Smooth muscle cell (in vitro differentiated cells): ENCODE results near the gene NUB1. TPM values are rescaled to one million over a fixed set of nuclear protein-coding genes. Genes with fewer than 3 reads are reported as not detected.

Source experiments
- DNase-seq: peaks from one replicate; lab custom pipeline; 2025; ENCODE audit not compliant: unreplicated experiment; lab: John Stamatoyannopoulos, UW
- H2AFZ ChIP-seq: fragments of 200-600 bp; sonication (generic); 2 replicates; pipeline ENCODE4 v1.6.0; 2016; ENCODE audit warnings: antibody characterized with exemption, low read depth, mild to moderate bottlenecking
- H3F3A ChIP-seq: fragments of 200-600 bp; sonication (generic); 2 replicates; pipeline ENCODE4 v1.6.0; 2017; ENCODE audit warnings: antibody characterized with exemption, low read depth
- H3K27ac ChIP-seq: fragments of 200-600 bp; sonication (generic); 2 replicates; pipeline ENCODE4 v1.5.1; 2016; ENCODE audit warnings: low read depth, mild to moderate bottlenecking
- H3K27me3 ChIP-seq: fragments of 200-600 bp; sonication (generic); 2 replicates; pipeline ENCODE4 v1.6.1; 2016; ENCODE audit warnings: low read depth, mild to moderate bottlenecking
- H3K36me3 ChIP-seq: fragments of 200-600 bp; sonication (generic); 2 replicates; pipeline ENCODE4 v1.5.1; 2016; ENCODE audit warnings: low read depth
- H3K4me1 ChIP-seq: fragments of 200-600 bp; sonication (generic); 2 replicates; pipeline ENCODE4 v1.5.1; 2016; ENCODE audit warnings: low read depth
- H3K4me2 ChIP-seq: fragments of 200-600 bp; sonication (generic); 2 replicates; pipeline ENCODE4 v1.6.0; 2016; ENCODE audit warnings: mild to moderate bottlenecking
- H3K4me3 ChIP-seq: fragments of 200-600 bp; sonication (generic); 2 replicates; pipeline ENCODE4 v1.5.1; 2016; ENCODE audit warnings: mild to moderate bottlenecking
- H3K79me2 ChIP-seq: fragments of 200-600 bp; sonication (generic); 2 replicates; pipeline ENCODE4 v1.6.0; 2016; ENCODE audit warnings: low read depth, mild to moderate bottlenecking
- H3K9ac ChIP-seq: fragments of 200-600 bp; sonication (generic); 2 replicates; pipeline ENCODE4 v1.6.0; 2016; ENCODE audit warnings: low read depth
- H3K9me3 ChIP-seq: fragments of 200-600 bp; sonication (generic); replicated peaks from 2 replicates; pipeline ENCODE4 v1.5.1; 2016; ENCODE audit warnings: low read depth
- H4K20me1 ChIP-seq: fragments of 200-600 bp; sonication (generic); 2 replicates; pipeline ENCODE4 v1.6.0; 2016; ENCODE audit warnings: low read depth
- CTCF ChIP-seq: fragments of 200-600 bp; sonication (generic); IDR thresholded peaks from 2 replicates; pipeline ENCODE4 v1.5.1; 2017; ENCODE audit warnings: borderline replicate concordance, mild to moderate bottlenecking, antibody characterized with exemption; ENCODE audit not compliant: insufficient read depth, poor library complexity, severe bottlenecking
- WGBS: methylation state at CpG from one replicate; pipeline ENCODE4 v1.1.7; 2016; ENCODE audit warnings: low lambda C conversion rate; 5-methylcytosine and 5-hydroxymethylcytosine counted together
- polyA plus RNA-seq: library from polyadenylated mRNA; unstranded; fragments of >200 nt; fragmentation: Nextera tagmentation; extraction: Ambion mirVana; gene quantifications from 2 replicates; pipeline ENCODE4 v1.2.1, GENCODE V29; 2016
- total RNA-seq: library from RNA; depleted of rRNA; stranded (reverse); fragments of >200 nt; gene quantifications from 2 replicates; pipeline ENCODE4 v1.2.3, GENCODE V29; 2014

NUB1 gene
- total and polyA plus RNA-seq, 2 experiments from 2014 or later = 28.5 to 36.9 TPM

DNA sequence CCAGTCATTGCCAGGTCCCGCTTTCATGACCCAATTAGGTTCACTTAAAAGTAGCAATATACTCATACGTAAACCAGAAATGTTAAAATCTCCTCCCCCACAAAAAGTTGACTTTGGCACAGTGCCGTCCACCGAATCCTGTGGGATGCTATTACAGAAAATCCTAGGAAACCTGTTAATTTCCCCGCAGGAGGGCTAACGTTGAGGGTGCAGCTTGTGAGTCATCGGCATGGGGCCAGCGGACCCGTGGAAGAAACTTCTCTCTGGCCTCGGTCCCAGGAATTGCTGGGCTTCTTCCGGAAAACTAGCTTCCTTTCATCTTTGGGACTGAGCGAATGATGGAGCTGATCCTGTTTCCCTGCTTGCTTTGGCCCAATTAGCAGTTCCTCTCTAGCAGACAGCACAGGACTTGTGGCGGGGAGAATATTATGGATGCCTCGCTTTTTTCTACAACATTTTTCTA is 84.9 kb downstream of the NUB1 start:
- H2AFZ ChIP-seq = no peak overlapping the region
- H3K4me3 ChIP-seq = no peak overlapping the region
- DNase-seq = no peak
- WGBS = 12% methylated on average over 14 of the region's 14 CpGs
- no peaks in the 10 kb centered on the region for H3K27me3 ChIP-seq
- TF ChIP-seq CTCF = no peak
- H3K4me1 ChIP-seq = peaks cover 39% of the 10 kb centered on the region
- peak overlapping the region; percentile 93 for H3K27ac ChIP-seq
- peak overlapping the region; percentile 56 for H3K4me2 ChIP-seq
- peaks cover 32% of the 10 kb centered on the region for H3F3A ChIP-seq
- no peaks in the 10 kb centered on the region for H4K20me1 ChIP-seq
- H3K79me2 ChIP-seq = no peaks in the 10 kb centered on the region
- no peaks in the 10 kb centered on the region for H3K36me3 ChIP-seq
- H3K9ac ChIP-seq = peak overlapping the region; percentile 61
- H3K9me3 ChIP-seq = no peaks in the 10 kb centered on the region

DNA sequence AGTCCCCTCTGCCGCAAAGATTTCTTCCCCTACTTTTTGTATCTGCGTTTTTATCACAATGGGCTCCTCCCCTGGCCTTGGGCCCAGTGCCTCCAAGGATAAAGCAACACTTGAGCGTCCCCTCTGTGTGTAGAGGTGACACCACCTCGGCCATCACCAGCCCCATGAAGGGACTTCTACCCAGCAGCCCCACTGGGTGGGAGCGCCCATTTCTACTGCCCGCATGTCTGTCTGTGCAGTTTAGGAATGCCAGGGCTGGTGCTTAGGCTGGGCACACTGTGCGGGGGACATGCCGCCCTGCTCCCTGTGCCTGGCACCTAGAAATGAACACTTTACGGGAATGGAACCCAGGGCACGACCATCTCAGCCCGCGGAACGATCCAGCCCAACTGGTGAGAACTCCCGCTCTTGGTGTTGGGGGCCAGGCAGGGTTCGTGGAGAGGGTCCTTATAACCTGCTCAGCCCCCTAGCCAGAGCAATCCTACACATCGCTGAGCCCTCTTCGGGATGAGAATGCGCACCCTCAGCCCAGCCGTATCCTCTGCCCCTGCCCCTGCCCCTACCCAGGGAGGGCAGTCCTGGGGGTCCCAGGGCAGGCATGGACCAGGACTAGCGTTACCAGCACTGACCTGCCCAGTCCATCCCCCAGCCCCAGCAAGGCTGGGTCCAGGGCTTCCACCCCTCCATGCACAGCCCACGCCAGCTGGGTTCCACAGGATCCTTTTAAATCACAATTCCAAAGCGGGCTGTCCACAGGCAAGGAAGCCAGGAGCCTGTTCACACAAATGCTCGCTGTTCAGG is 85.5 kb downstream of the NUB1 start:
- no peak for TF ChIP-seq CTCF
- H3K4me2 ChIP-seq = peak overlapping the region; percentile 56
- H3K9me3 ChIP-seq = no peaks in the 10 kb centered on the region
- H4K20me1 ChIP-seq = no peaks in the 10 kb centered on the region
- H3K79me2 ChIP-seq = no peaks in the 10 kb centered on the region
- H3K36me3 ChIP-seq = no peaks in the 10 kb centered on the region
- H3K27ac ChIP-seq = peak overlapping the region; percentile 93
- H3K9ac ChIP-seq = no peak overlapping the region
- H3K27me3 ChIP-seq = no peaks in the 10 kb centered on the region
- H2AFZ ChIP-seq = no peak overlapping the region
- WGBS = 88% methylated on average over 23 of the region's 23 CpGs
- H3F3A ChIP-seq = peaks cover 32% of the 10 kb centered on the region
- H3K4me3 ChIP-seq = no peak overlapping the region
- no peak for DNase-seq
- H3K4me1 ChIP-seq = peaks cover 39% of the 10 kb centered on the region

DNA sequence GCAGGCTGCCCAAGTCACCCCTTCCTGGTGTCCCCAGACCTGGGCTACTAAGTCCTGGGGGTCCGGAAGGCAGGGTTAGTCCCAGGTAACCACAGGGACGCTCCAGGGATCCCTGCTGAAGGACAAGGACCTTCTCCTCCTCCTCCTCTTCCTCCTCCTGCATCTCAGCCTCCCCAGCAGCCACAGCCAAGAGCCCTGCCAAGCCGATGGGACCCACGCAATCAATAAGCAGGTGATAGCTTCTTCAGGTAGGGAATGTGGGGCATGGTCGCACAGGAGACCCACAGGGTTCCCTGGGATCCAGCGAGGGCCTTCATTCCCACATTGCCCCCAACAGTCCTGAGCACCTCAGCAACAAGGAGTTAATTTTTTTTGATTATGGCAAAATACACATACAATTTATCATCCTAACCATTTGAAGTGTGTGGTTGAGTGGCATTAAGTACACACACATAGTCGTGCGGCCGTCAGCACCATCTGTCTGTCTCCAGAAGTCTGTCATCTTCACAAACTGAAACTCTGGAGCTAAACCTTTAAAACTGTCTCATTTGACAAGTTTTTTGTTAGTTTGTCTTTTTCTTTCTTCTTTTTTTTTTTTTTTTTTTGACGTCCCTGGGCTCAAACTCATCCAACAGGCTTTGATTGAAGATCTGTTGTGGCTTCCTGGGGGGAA is 86.2 kb downstream of the NUB1 start:
- Histone ChIP-seq H3K9me3 (no peaks in the 10 kb centered on the region), H3K4me3 (no peak overlapping the region), H3K4me1 (peaks cover 39% of the 10 kb centered on the region), H3K4me2 (peak overlapping the region; percentile 64), H3F3A (peaks cover 32% of the 10 kb centered on the region), H3K27me3 (no peaks in the 10 kb centered on the region), H3K79me2 (no peaks in the 10 kb centered on the region), H3K9ac (no peak overlapping the region), H2AFZ (no peak overlapping the region), H4K20me1 (no peaks in the 10 kb centered on the region), H3K36me3 (no peaks in the 10 kb centered on the region), H3K27ac (peak overlapping the region; percentile 67)
- WGBS = 65% methylated on average over 10 of the region's 10 CpGs
- DNase-seq = no peak
- TF ChIP-seq CTCF = no peak

Other genes starting within 250 kb of the NUB1 start
- gene GBX1, start 174.1 kb upstream of the NUB1 start, total RNA-seq = not detected in 2 replicates
- not detected in 2 replicates for gene GBX1, start 174.1 kb upstream of the NUB1 start, polyA plus RNA-seq
- not detected in 2 replicates for gene ASB10, start 154.6 kb upstream of the NUB1 start, total RNA-seq
- gene ASB10, start 154.6 kb upstream of the NUB1 start, polyA plus RNA-seq = not detected in 2 replicates
- not detected in 2 replicates for gene H2BK1, start 131.3 kb upstream of the NUB1 start, total RNA-seq
- not detected in 2 replicates for gene H2BK1, start 131.3 kb upstream of the NUB1 start, polyA plus RNA-seq
- gene ABCF2, start 114.6 kb upstream of the NUB1 start, total RNA-seq = 30.5 and 35.1 TPM in 2 replicates
- 24.2 and 26.5 TPM in 2 replicates for gene ABCF2, start 114.6 kb upstream of the NUB1 start, polyA plus RNA-seq
- gene CHPF2, start 109.3 kb upstream of the NUB1 start, total RNA-seq = 42.3 and 43.7 TPM in 2 replicates
- gene CHPF2, start 109.3 kb upstream of the NUB1 start, polyA plus RNA-seq = 70.8 and 71.8 TPM in 2 replicates
- 35.8 and 44.4 TPM in 2 replicates for gene SMARCD3, start 93.1 kb upstream of the NUB1 start, total RNA-seq
- 58.1 and 66.3 TPM in 2 replicates for gene SMARCD3, start 93.1 kb upstream of the NUB1 start, polyA plus RNA-seq
- gene WDR86, start 68.2 kb downstream of the NUB1 start, total RNA-seq = 1.3 and 5.6 TPM in 2 replicates
- gene WDR86, start 68.2 kb downstream of the NUB1 start, polyA plus RNA-seq = 4.1 and 8.3 TPM in 2 replicates
- gene CRYGN, start 98.3 kb downstream of the NUB1 start, total RNA-seq = not detected in 2 replicates
- 0.13 and 0.19 TPM in 2 replicates for gene CRYGN, start 98.3 kb downstream of the NUB1 start, polyA plus RNA-seq
- 105 and 151 TPM in 2 replicates for gene RHEB, start 178.1 kb downstream of the NUB1 start, total RNA-seq
- gene RHEB, start 178.1 kb downstream of the NUB1 start, polyA plus RNA-seq = 115 and 118 TPM in 2 replicates